Measurements from ENCODE around the gene TAMALIN. TPM values are rescaled to one million over a fixed set of nuclear protein-coding genes. Genes with fewer than 3 reads are reported as not detected.

The TAMALIN gene
- total RNA-seq, 2 donors from 2014 or later: 5.0 to 15.2 TPM

DNA sequence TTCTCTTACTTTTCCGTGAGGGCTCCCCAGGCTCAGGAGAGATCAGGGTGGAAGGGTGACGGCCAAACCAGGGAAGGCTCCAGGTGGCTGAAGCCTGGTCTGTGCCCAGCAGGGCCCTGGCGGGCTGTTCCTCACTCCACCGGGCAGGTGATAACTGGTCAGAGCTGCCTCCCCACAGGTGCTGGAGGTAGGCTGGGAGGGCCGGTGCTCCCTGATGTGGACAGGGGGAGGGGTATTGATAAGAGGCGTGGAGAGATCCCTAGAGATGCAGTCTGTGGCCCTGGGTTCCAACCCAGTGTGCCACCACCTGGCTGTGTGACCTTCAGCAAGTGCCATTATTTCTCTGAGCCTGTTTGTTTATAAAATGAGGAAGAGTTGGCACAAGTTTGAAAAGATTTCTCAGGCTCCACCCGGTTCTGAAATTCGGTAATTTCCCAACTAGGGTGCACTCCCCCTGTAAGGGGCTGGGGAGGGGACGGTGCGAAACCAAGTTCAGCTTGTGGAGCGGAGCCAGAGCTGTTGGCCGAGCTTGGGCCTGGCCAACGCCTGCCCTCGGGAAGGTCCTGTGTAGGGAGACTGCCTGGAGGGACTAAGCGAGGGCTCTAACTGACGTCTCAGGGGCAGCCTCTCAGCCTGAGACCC is 43.5 kb downstream of the TAMALIN start:
- Histone ChIP-seq H3K4me1 (peaks cover 17% of the 10 kb centered on the region), H3K9ac (ENCODE audit: low read depth in 2 of 2, low read length in 2 of 2) (peak overlapping the region; percentile 83 to 87)

DNA sequence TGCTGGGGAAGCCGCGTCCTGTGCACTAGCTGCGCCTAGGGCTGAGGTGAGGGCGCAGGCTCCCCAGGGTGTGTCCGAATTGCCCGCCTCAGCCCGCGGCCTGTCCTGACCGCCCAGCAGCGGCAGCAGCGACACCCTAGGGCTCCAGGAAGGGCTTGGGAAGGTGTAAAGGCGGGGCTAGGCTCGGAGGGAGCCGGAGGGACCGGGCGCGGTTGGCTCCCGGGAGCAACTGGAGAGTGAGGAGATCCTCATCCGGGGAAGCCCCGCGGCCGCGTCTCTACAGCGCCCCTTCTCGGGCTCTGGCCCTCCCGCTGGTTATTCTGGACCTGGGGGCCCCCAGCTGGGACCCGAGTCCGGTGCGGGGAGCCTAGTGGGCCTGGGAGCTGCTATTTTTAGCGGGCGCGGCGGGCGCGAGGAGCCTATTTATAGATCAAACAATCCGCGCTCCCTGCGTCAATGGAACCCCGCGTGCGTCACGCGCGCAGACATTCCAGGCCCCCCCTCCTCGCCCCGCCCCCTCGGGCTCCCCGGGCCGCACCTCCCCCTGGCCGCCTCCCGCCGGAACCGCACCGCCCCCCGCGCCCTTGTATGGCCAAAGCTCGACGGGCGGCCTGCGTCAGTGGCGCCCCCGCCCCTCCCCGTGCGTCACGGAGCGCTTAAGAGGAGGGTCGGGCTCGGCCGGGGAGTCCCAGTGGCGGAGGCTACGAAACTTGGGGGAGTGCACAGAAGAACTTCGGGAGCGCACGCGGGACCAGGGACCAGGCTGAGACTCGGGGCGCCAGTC is 44.2 kb downstream of the TAMALIN start, which contains the start of gene NR4A1:
Gene NR4A1 (plus strand): TSS at position 685 of the 784 bp plus-strand sequence. CDS start 2,887 bp downstream, outside the sequence.
- intact Hi-C loops (cut with DNase I): loop anchor here (2.0 kb wide), 1 partner anchor 18 kb away; no protein-coding TSS in a partner anchor
- Histone ChIP-seq H3K4me3 (peak within 1 kb of the TSS; percentile 40), H3K27me3 (no peaks in the 10 kb centered on the region), H3K27ac (peak within 1 kb of the TSS; percentile 95), H3K4me1 (peaks cover 11% of the 10 kb centered on the region), H3K9me3 (no peaks in the 10 kb centered on the region), H3K9ac (ENCODE audit: low read depth in 2 of 2, low read length in 2 of 2) (peak within 1 kb of the TSS; percentile 83 to 97), H3K36me3 (no peaks in the 10 kb centered on the region)
- peak; percentile 99 for DNase-seq
- TF ChIP-seq, protein P1, sequence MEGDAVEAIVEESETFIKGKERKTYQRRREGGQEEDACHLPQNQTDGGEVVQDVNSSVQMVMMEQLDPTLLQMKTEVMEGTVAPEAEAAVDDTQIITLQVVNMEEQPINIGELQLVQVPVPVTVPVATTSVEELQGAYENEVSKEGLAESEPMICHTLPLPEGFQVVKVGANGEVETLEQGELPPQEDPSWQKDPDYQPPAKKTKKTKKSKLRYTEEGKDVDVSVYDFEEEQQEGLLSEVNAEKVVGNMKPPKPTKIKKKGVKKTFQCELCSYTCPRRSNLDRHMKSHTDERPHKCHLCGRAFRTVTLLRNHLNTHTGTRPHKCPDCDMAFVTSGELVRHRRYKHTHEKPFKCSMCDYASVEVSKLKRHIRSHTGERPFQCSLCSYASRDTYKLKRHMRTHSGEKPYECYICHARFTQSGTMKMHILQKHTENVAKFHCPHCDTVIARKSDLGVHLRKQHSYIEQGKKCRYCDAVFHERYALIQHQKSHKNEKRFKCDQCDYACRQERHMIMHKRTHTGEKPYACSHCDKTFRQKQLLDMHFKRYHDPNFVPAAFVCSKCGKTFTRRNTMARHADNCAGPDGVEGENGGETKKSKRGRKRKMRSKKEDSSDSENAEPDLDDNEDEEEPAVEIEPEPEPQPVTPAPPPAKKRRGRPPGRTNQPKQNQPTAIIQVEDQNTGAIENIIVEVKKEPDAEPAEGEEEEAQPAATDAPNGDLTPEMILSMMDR (IDR thresholded peaks at IDR 0.05): no peak

More for the DNA sequence above, 43.5 kb downstream of the TAMALIN start:
- peak overlapping the region; percentile 40 for H3K4me3 ChIP-seq
- intact Hi-C loops (cut with DNase I): loop anchor here (2.0 kb wide), 1 partner anchor 17 kb away; no protein-coding TSS in a partner anchor
- TF ChIP-seq, protein P1 (IDR thresholded peaks at IDR 0.05): no peak
- H3K27me3 ChIP-seq: no peaks in the 10 kb centered on the region
- peak; percentile 57 for DNase-seq
- H3K9me3 ChIP-seq: no peaks in the 10 kb centered on the region
- H3K27ac ChIP-seq: peak overlapping the region; percentile 95
- H3K36me3 ChIP-seq: no peaks in the 10 kb centered on the region

DNA sequence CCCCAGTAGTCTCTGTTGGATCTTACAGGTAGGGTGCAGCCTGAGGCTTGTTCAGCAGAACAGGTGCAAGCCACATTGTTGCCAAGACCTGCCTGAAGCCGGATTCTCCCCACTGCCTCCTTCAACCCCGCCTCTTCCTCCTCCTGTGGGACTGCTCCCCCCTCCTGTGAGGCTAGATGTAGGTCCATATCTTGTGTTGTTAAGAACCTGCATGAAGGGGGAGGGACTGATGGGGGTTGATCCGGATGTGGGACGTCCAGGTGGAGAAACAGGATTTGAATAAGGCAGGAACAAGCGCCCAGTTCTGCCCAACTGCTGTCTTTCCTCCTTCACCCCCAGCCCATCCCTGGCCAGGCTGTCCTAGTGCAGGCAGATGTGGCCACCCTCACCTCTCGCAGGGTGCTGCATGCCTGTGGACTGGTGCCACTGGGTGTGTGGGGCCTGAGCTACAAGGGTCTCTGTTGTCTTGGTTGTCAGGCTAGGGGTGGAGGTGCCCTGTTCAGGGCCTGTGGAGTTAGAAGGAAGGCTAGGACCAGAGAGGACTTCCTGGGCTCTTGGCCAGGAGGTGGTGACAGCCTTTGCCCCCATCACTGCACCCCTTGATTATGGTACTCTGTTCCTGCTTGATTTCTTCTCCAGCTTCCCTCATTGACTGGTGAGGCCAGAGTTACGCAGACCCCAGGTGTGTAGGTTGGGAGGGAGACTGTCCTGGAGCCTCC is 45.9 kb downstream of the TAMALIN start:
- H3K27me3 ChIP-seq: no peaks in the 10 kb centered on the region
- intact Hi-C loops (cut with DNase I): no loop called here
- H3K9me3 ChIP-seq: no peaks in the 10 kb centered on the region
- peak overlapping the region; percentile 40 for H3K4me3 ChIP-seq
- DNase-seq: peak; percentile 88
- TF ChIP-seq, protein P1 (IDR thresholded peaks at IDR 0.05): no peak
- peak overlapping the region; percentile 56 for H3K27ac ChIP-seq
- peak overlapping the region; percentile 81 to 97 for H3K9ac ChIP-seq (ENCODE audit: low read depth in 2 of 2, low read length in 2 of 2)
- H3K36me3 ChIP-seq: no peaks in the 10 kb centered on the region
- H3K4me1 ChIP-seq: peaks cover 7% of the 10 kb centered on the region

DNA sequence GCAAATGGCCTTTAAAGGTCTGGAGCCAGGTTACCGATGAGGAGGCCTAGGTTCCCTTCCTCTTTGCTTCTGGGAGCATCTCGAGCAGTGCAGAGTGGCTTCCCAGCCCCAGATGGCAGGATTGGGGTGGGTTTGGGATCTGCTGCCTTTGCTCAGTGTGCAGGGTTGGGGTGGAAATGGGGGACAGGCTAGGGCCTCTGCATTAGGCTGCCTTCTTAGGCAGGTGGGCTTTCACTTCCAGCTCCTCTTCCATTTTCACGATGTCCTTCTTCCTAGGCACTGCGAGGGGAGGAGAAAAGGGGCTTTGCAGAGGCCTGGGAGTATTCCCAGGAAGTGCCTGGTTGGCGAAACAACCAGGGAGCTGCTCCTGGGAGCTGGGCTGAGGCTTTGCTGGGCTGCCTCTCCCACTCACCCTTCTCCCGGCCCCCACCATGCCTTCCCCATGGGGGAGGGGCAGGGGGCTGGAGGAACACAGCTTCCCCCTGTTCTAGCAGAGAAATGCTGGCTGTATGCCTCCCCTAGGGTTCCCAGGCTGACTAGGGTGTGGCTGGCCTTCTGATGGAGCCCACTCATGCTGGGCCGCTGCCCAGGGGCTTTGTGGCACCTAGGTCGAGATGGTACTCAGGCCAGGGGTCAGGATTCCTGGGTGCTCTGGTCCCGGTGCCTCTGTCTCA is 46.9 kb downstream of the TAMALIN start:
- TF ChIP-seq, protein P1 (IDR thresholded peaks at IDR 0.05): no peak
- Histone ChIP-seq H3K4me1 (peaks cover 7% of the 10 kb centered on the region), H3K4me3 (peak overlapping the region; percentile 4), H3K36me3 (no peaks in the 10 kb centered on the region), H3K9me3 (no peaks in the 10 kb centered on the region), H3K9ac (ENCODE audit: low read depth in 2 of 2, low read length in 2 of 2) (peak overlapping the region; percentile 81 to 97), H3K27ac (no peak overlapping the region), H3K27me3 (no peaks in the 10 kb centered on the region)
- DNase-seq: no peak
- intact Hi-C loops (cut with DNase I): no loop called here
